ENCODE measurements around the gene CXXC5.
"Not testable (repeated sequence)": the region's sequence is repeated elsewhere in the genome, so short reads cannot be mapped to it uniquely, and the experiment has no call there.

CXXC5 gene

DNA sequence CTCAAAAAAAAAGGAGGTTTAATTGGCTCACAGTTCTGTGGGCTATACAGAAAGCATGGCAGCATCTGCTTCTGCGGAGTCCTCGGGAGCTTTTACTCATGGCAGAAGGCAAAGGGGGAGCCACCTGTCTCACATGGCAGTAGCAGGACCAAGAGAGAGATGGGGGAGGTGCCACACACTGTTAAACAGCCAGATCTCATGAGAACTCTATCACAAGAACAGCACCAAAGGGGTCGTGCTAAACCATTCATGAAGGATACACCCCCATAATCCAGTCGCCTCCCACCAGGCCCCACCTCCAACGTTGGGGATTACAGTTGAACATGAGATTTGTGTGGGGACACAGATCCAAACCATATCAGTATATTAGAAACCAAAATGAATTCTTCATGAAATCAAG is 28.3 kb upstream of the CXXC5 start:
- DNase-seq (ENCODE audit: low read depth), result no peak
- no peak overlapping the region for H3K4me3 ChIP-seq (ENCODE audit: control insufficient read depth, low read depth, low read length)
- TF ChIP-seq, protein P1, sequence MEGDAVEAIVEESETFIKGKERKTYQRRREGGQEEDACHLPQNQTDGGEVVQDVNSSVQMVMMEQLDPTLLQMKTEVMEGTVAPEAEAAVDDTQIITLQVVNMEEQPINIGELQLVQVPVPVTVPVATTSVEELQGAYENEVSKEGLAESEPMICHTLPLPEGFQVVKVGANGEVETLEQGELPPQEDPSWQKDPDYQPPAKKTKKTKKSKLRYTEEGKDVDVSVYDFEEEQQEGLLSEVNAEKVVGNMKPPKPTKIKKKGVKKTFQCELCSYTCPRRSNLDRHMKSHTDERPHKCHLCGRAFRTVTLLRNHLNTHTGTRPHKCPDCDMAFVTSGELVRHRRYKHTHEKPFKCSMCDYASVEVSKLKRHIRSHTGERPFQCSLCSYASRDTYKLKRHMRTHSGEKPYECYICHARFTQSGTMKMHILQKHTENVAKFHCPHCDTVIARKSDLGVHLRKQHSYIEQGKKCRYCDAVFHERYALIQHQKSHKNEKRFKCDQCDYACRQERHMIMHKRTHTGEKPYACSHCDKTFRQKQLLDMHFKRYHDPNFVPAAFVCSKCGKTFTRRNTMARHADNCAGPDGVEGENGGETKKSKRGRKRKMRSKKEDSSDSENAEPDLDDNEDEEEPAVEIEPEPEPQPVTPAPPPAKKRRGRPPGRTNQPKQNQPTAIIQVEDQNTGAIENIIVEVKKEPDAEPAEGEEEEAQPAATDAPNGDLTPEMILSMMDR (IDR thresholded peaks at IDR 0.05; ENCODE audit: control insufficient read depth, insufficient read depth, low read depth, low read length, missing control alignments), result no peak

- not testable (repeated sequence) for H3K4me3 ChIP-seq (ENCODE audit: control insufficient read depth, low read depth, low read length); DNase-seq (ENCODE audit: low read depth)
Observed at GRCh38 chr5:139625398-139625797, 22.8 kb upstream of the CXXC5 start.

- DNase-seq (ENCODE audit: low read depth), result no peak
- H3K4me3 ChIP-seq (ENCODE audit: control insufficient read depth, low read depth, low read length), result no peak overlapping the region
- TF ChIP-seq, protein P1 (IDR thresholded peaks at IDR 0.05; ENCODE audit: control insufficient read depth, insufficient read depth, low read depth, low read length, missing control alignments), result no peak
Observed at GRCh38 chr5:139630855-139631254, 17.3 kb upstream of the CXXC5 start.

DNA sequence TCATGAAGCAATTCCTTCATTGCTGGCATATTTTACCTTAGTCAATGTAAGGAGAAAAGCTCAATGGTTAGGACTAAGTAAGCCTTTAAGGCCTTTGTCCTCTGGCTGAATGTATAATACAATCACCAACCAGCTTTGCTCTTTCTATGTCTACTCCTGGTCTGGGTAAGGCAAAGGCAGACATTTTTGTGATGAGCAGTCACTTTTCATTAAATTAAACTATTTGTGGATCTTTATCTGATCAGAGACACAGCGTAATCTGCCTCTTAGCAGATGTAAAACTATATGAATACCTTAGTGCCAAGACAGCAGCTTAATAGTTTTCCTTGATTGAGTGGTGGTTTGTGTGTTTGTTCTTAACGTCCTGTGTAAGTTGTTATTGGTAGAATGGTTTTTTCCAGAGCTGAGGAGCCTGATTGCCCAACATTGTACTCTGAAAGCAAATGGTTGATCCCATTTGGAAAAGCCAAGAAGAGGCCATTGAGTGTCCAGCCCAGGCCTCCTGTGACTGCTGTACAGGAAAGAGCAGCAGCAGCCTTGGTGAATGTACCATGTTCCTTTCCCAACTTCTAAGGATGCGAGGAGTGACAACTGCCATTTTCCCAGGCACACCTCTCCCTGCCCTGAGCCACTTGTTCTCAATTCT is 16.5 kb upstream of the CXXC5 start:
- TF ChIP-seq, protein P1 (IDR thresholded peaks at IDR 0.05; ENCODE audit: control insufficient read depth, insufficient read depth, low read depth, low read length, missing control alignments), result no peak
- H3K4me3 ChIP-seq (ENCODE audit: control insufficient read depth, low read depth, low read length), result no peak overlapping the region
- DNase-seq (ENCODE audit: low read depth), result no peak

GRCh38 chr5:139633295-139634027 is 14.7 kb upstream of the CXXC5 start:
- TF ChIP-seq, protein P1 (IDR thresholded peaks at IDR 0.05; ENCODE audit: control insufficient read depth, insufficient read depth, low read depth, low read length, missing control alignments), result peak; percentile 98
- no peak overlapping the region for H3K4me3 ChIP-seq (ENCODE audit: control insufficient read depth, low read depth, low read length)
- no peak for DNase-seq (ENCODE audit: low read depth)

DNA sequence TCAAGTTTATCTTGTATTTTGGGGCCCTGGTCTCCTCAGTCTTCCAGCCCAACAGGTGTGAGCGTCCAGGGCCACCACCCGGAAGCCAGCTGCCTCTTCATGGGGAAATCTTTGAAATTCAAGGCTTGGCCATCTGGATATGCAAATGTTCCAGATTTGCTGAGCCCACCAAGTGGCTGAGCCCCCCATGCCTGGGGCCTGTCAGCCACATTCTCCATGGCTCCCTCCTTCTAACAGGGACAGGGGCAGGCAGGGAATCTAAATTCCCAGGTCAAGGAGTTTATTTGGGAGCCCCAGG is 14.2 kb upstream of the CXXC5 start:
- TF ChIP-seq, protein P1 (IDR thresholded peaks at IDR 0.05; ENCODE audit: control insufficient read depth, insufficient read depth, low read depth, low read length, missing control alignments), result no peak
- H3K4me3 ChIP-seq (ENCODE audit: control insufficient read depth, low read depth, low read length), result no peak overlapping the region
- no peak for DNase-seq (ENCODE audit: low read depth)

DNA sequence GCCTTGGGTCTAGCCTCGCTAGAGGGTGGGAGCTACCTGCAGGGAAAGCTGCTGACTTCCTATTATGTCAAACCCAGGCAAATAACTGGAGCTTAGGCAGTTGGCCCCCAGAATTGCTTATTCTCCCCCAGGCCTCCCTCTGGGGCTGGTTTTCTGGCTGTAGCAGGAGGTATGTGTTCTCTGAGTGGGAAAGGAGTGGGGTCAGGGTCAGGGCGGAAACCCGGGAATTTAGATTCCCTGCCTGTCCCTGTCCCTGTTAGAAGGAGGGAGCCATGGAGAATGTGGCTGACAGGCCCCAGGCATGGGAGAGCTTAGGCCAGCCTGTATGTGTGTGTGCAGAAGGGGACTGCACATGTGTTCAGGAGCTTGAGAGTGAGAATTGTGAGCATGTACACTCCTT is 13.6 kb upstream of the CXXC5 start:
- no peak overlapping the region for H3K4me3 ChIP-seq (ENCODE audit: control insufficient read depth, low read depth, low read length)
- TF ChIP-seq, protein P1 (IDR thresholded peaks at IDR 0.05; ENCODE audit: control insufficient read depth, insufficient read depth, low read depth, low read length, missing control alignments), result no peak
- no peak for DNase-seq (ENCODE audit: low read depth)

Data from AG09309 (cell line).